ENCODE measurements around the gene ZNF726.

DNA sequence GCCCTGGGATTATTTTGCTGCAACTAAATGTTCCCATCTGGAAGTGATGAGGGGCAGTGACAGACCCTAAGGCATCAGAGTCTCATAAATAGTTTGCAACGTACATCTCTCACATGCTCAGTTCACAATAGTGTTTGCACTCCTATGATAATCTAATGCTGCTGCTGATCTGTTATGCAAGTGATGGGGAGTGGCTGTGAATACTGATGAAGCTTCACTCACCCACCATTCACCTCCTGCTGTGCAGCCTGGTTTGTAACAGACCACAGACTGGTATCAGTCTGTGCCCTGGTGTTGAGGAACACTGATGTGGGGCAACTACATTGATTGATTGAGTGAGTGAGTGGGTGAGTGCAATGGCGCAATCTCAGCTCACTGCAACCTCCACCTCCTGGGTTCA is 54.9 kb downstream of the ZNF726 start:
- TF ChIP-seq, protein P1, sequence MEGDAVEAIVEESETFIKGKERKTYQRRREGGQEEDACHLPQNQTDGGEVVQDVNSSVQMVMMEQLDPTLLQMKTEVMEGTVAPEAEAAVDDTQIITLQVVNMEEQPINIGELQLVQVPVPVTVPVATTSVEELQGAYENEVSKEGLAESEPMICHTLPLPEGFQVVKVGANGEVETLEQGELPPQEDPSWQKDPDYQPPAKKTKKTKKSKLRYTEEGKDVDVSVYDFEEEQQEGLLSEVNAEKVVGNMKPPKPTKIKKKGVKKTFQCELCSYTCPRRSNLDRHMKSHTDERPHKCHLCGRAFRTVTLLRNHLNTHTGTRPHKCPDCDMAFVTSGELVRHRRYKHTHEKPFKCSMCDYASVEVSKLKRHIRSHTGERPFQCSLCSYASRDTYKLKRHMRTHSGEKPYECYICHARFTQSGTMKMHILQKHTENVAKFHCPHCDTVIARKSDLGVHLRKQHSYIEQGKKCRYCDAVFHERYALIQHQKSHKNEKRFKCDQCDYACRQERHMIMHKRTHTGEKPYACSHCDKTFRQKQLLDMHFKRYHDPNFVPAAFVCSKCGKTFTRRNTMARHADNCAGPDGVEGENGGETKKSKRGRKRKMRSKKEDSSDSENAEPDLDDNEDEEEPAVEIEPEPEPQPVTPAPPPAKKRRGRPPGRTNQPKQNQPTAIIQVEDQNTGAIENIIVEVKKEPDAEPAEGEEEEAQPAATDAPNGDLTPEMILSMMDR (conservative IDR thresholded peaks at IDR 0.05; ENCODE audit: low read depth, low read length): no peak
- no peak for TF ChIP-seq EZH2 (IDR thresholded peaks at IDR 0.05; ENCODE audit: borderline replicate concordance, low read depth, low read length, poor library complexity, severe bottlenecking)

Data from A673 (cell line).